Ectodermal cell (in vitro differentiated cells): Measurements from ENCODE around the gene ADAMTS17.
"Not testable (repeated sequence)": the region's sequence is repeated elsewhere in the genome, so short reads cannot be mapped to it uniquely, and the experiment has no call there.

Experiments used
- H3K27ac ChIP-seq: 2 replicates; pipeline ENCODE4 v1.7.0; 2013; ENCODE audit warnings: mild to moderate bottlenecking, low read depth, low read length; ENCODE audit not compliant: insufficient read depth, poor library complexity, severe bottlenecking
- H3K27me3 ChIP-seq: 2 replicates; pipeline ENCODE4 v1.7.0; 2013; ENCODE audit warnings: mild to moderate bottlenecking, low read length; ENCODE audit not compliant: insufficient read depth, control insufficient read depth, poor library complexity, severe bottlenecking
- H3K36me3 ChIP-seq: one replicate; pipeline ENCODE4 v1.7.0; 2013; ENCODE audit warnings: low read length; ENCODE audit not compliant: control insufficient read depth, insufficient read depth
- H3K4me1 ChIP-seq: one replicate; pipeline ENCODE4 v1.7.0; 2013; ENCODE audit warnings: low read length; ENCODE audit not compliant: control insufficient read depth, insufficient read depth
- H3K4me3 ChIP-seq: 2 replicates; pipeline ENCODE4 v1.7.0; 2013; ENCODE audit warnings: low read depth, low read length, control low read depth; ENCODE audit not compliant: insufficient read depth
- H3K9me3 ChIP-seq: 2 replicates; pipeline ENCODE4 v1.7.0; 2013; ENCODE audit warnings: mild to moderate bottlenecking, low read length, moderate library complexity; ENCODE audit not compliant: control insufficient read depth
- WGBS, 2 experiments: methylation state at CpG; one replicate each; pipeline ENCODE4 v1.1.7; 2013; ENCODE audit warnings: missing lambda C conversion rate in 2 of 2; 5-methylcytosine and 5-hydroxymethylcytosine counted together

ADAMTS17 gene

DNA sequence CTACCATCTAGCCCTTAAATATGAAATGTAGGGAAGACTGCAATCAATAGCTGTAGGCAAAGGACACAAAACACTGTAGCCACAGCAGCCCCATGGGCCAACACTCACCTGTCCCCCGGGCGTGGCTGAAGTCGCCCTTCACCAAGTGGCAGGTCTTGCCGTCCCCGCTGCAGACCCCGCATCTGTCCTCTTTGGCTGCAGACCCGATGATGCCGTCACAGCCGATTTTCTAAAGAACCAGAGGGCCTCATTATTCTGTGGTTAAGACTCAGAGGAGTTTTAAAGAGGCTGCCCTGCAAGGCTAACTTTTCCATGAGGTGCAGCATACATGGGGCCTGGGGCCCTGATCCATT, 245.6 kb downstream of the ADAMTS17 start:
- H3K4me3 ChIP-seq = no peak overlapping the region
- no peaks in the 10 kb centered on the region for H3K9me3 ChIP-seq
- H3K36me3 ChIP-seq = no peaks in the 10 kb centered on the region
- 90 to 93% methylated on average over 9 of the region's 9 CpGs for WGBS, 2 experiments
- no peaks in the 10 kb centered on the region for H3K27me3 ChIP-seq
- H3K27ac ChIP-seq = no peak overlapping the region
- H3K4me1 ChIP-seq = no peaks in the 10 kb centered on the region

DNA sequence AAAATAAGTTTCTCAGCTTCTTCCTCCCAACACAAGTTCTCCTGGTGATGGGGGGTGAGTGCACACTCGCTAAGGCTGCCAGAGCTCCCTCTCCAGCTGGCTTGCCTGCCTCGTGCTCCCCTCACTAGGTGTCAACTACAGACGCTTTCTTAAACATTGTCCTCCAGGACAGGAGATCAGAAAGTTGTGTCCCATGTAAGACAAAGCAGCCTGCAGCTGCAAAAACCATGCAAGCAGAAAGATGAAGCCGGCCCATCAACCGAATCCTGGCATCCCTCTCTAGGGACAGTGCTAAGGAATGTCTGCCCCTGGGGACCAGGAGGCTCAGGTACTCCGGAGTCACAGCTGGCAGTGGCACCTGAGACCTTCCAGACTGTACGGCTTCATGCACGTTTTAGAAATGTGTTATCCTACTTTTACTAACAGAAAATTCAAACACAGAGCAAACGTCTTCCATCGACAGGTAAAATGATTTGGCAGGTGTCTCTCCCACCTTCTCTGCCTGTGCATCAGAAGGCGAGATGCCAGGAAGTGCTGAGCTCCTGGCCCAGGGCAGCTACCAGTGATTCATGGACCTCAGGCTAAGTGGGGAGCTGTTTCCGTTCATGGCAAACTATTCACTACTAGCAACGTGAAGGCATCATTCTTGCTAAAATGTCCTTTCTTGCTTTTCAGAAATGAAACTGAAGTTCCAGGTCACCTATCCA, 246.1 kb downstream of the ADAMTS17 start:
- WGBS, 2 experiments = 89 to 91% methylated on average over 13 of the region's 13 CpGs
- no peaks in the 10 kb centered on the region for H3K9me3 ChIP-seq
- no peak overlapping the region for H3K4me3 ChIP-seq
- H3K36me3 ChIP-seq = no peaks in the 10 kb centered on the region
- H3K27me3 ChIP-seq = no peaks in the 10 kb centered on the region
- no peak overlapping the region for H3K27ac ChIP-seq
- H3K4me1 ChIP-seq = no peaks in the 10 kb centered on the region

DNA sequence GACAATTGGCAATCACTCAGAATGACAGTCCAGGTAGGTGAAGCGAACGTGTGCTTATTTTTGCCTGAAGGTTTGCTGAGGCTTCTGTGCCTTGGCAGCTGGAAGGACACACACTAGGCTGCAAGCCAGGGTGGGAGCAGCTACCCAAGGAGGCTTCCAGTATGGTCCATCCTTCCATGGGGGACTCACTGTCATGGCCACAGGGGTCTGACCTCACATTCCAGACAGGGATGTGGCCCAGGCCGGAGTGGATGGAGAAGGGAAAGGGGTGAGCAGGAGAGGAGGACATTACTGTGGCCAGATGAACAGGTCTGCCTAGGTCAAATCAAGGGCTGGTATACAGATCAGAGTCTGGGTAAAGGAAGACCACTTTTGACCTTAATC, 247.7 kb downstream of the ADAMTS17 start:
- Histone ChIP-seq H3K9me3 (no peaks in the 10 kb centered on the region), H3K27me3 (no peaks in the 10 kb centered on the region), H3K36me3 (no peaks in the 10 kb centered on the region), H3K4me1 (no peaks in the 10 kb centered on the region), H3K27ac (no peak overlapping the region), H3K4me3 (no peak overlapping the region)
- WGBS, 2 experiments = 85 to 86% methylated on average over 3 of the region's 3 CpGs

DNA sequence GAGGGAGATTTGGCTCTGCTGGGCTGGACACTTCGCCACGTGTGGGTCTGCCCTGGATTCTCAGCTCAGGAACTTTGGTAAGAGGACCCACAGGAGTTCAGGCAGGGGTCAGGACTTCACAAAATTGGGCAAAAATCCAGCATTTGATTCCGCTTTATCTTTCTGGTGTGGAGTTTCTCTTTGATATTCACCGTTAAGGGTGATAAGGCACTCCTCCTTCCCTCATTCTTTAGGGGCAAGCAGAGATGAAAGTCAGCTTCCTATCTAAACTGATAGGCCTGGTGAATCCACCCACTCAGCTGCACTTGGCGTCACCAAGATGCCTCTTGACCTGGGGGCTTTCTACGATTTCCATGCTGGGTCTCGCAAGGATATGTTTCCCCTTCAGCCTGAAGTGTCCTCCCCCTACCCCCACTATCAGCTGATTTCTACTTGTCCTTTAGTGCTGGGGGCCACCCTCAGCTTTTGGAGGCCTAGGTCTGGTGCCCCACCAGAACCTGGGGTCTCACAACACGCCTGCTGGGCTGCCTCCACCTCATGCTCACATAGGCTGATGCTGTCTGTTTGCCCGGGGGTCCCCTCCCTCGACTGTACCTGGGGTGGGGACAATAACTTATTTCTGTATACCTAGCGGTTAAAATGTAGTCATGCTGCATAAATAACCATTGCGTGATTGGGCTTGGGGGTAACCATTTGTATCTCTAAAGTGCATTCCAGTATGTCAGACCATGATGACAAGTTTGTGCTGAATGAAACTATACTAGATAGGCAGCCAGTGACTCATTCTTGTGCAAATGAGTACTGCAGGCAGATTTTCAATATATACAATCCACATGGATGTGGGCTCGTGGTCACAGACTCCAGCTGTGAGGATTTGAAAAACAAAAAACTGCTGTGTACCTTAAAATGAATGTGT, 248.3 kb downstream of the ADAMTS17 start:
- Histone ChIP-seq H3K4me3 (no peak overlapping the region), H3K9me3 (no peaks in the 10 kb centered on the region), H3K27ac (no peak overlapping the region), H3K27me3 (no peaks in the 10 kb centered on the region), H3K36me3 (no peaks in the 10 kb centered on the region), H3K4me1 (no peaks in the 10 kb centered on the region)
- 91% methylated on average over 13 of the region's 13 CpGs for WGBS, 2 experiments

DNA sequence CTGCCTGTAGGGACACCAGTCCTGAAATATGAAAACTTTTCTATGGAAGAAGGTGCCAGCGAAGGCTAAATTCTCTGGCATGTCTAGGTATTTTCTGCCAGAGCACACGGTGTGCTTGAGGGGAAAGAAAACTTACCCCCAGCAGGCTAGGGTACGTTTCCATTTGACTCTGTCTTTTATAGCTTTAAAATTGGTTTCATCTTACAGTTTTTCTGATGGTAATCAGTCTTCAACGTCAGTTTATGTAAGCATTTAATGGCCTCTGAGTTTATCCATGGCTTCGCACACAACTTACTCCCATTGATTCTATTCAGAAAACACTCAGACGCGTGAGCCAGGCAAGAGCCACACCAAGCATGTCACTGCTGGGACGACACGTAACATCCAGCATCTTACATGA, 249.7 kb downstream of the ADAMTS17 start:
- H3K9me3 ChIP-seq = no peaks in the 10 kb centered on the region
- no peaks in the 10 kb centered on the region for H3K4me1 ChIP-seq
- H3K4me3 ChIP-seq = no peak overlapping the region
- no peaks in the 10 kb centered on the region for H3K27me3 ChIP-seq
- no peak overlapping the region for H3K27ac ChIP-seq
- 92 to 94% methylated on average over 9 of the region's 9 CpGs for WGBS, 2 experiments
- H3K36me3 ChIP-seq = no peaks in the 10 kb centered on the region

DNA sequence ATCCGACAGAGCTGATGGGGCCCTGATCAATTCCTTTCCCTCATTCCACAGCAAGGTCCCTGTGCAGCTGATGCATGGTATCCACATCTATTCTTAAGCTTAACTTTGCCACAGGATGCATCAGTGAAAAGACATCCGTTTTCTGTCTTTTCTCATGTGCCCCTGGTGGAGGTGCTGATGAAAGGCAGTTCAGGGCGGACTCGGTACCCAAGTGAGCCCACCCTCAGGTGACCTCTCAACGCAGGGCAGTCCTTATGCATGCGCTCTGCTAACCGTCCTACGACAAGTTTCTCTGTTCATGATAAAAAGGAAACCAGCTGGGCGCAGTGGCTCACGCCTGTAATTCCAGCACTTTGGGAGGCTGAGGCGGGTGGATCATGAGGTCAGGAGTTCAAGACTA, 251.4 kb downstream of the ADAMTS17 start:
- WGBS, 2 experiments = 88 to 89% methylated on average over 11 of the region's 11 CpGs
- H3K27ac ChIP-seq = no peak overlapping the region
- no peaks in the 10 kb centered on the region for H3K9me3 ChIP-seq
- no peak overlapping the region for H3K4me3 ChIP-seq
- H3K4me1 ChIP-seq = no peaks in the 10 kb centered on the region
- no peaks in the 10 kb centered on the region for H3K27me3 ChIP-seq
- no peaks in the 10 kb centered on the region for H3K36me3 ChIP-seq

DNA sequence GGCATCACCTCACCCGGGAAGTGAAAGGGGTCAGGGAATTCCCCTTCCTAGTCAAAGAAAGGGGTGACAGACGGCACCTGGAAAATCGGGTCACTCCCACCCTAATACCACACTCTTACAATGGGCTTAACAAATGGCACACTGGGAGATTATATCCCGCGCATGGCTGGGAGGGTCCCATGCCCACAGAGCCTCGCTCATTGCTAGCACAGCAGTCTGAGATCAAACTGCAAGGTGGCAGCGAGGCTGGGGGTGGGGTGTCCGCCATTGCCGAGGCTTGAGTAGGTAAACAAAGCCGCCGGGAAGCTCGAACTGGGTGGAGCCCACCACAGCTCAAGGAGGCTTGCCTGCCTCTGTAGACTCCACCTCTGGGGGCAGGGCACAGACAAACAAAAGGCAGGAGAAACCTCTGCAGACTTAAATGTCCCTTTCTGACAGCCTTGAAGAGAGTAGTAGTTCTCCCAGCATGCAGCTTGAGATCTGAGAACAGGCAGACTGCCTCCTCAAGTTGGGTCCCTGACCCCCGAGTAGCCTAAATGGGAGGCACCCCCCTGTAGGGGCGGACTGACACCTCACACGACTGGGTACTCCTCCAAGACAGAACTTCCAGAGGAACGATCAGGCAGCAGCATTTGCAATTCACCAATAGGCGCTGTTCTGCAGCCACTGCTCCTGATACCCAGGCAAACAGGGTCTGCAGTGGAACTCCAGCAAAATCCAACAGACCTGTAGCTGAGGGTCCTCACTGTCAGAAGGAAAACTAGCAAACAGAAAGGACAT, 257.5 kb downstream of the ADAMTS17 start:
- H3K4me1 ChIP-seq, H3K36me3 ChIP-seq, H3K27ac ChIP-seq, H3K27me3 ChIP-seq, H3K4me3 ChIP-seq, H3K9me3 ChIP-seq: not testable (repeated sequence)
- WGBS, 2 experiments = 82 to 87% methylated on average over 17 of the region's 17 CpGs

DNA sequence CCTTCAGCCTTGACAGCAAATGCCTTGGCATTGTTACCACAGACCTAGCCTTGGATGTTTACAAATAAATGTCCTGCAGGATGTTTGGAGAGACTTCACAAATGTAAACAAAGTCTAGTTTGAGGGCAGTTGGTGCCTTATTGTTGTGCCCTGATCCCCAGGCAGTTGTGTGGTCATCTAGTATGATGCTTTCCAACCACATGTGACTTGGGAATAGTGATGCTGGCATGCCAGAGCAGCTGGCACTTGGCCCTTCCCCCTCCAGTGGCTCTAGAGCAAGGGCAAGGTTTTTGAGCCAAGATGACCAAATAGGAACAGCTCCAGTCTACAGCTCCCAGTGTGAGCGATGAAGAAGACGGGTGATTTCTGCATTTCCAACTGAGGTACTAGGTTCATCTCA, 258.2 kb downstream of the ADAMTS17 start:
- Histone ChIP-seq H3K4me3 (no peak overlapping the region), H3K27ac (no peak overlapping the region), H3K36me3 (no peaks in the 10 kb centered on the region), H3K4me1 (peaks cover 7% of the 10 kb centered on the region), H3K9me3 (no peaks in the 10 kb centered on the region), H3K27me3 (no peaks in the 10 kb centered on the region)
- 94 to 97% methylated on average over 2 of the region's 2 CpGs for WGBS, 2 experiments

DNA sequence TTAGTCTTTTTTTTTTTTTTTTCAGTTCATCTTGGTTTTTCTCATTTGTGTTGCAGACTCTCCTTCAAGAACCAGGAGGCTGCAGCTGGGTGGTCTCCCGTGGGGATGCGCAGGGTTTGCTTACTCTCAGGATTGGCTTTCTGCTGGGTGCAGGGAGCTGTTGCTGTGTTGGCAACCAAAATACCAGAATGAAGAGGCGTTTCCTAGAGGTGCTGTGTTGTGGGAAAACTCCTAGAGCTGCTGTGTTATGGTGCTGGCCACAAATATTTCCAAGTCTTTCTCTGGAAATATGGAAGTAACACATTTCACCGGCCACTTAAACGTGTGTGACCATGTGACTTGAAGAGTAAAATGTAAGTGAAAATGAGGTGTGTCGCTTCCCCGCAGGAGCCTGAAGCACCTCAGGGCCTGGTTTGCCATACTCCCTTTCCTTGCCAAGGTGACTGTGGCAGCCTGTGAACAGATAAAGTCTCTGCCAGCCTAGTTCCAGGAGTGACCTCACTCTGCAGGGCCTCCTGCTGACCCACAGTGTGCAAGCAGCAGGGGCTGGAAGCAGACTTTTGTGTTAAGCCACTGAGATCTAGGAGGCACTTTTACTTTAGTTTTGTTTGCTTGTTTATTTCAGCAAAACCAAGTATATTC, 258.9 kb downstream of the ADAMTS17 start:
- H3K27me3 ChIP-seq = no peaks in the 10 kb centered on the region
- H3K9me3 ChIP-seq = no peaks in the 10 kb centered on the region
- H3K36me3 ChIP-seq = no peaks in the 10 kb centered on the region
- no peak overlapping the region for H3K4me3 ChIP-seq
- WGBS, 2 experiments = 89 to 91% methylated on average over 7 of the region's 7 CpGs
- peaks cover 7% of the 10 kb centered on the region for H3K4me1 ChIP-seq
- H3K27ac ChIP-seq = no peak overlapping the region

DNA sequence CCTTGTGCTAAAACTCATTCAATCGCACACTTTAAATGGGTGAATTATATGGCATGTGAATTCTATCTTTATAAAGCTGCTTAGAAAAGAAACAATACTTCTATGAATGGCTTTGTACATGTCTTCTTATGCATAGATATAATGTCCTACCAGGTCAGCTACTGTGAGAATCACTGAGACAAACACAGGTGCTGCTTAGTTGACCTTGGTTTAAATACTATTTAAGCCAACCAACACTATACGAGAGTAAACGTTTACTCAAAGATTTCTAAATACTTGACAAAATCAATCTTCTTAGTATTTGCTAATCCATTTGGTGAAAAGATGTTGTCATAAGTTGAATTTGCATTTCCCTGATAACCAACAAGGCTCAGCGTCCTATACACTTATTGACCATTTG, 260.3 kb downstream of the ADAMTS17 start:
- Histone ChIP-seq H3K36me3 (no peaks in the 10 kb centered on the region), H3K27ac (no peak overlapping the region), H3K27me3 (no peaks in the 10 kb centered on the region), H3K4me1 (peaks cover 7% of the 10 kb centered on the region), H3K9me3 (no peaks in the 10 kb centered on the region), H3K4me3 (no peak overlapping the region)
- 92 to 95% methylated on average over 2 to 4 of the region's 4 CpGs for WGBS, 2 experiments
